Right kidney (tissue), 1 donor: ENCODE results near the gene XIRP1.
A peak's percentile ranks its signal among the peaks of the same experiment; 100 is the strongest.
"Not testable (repeated sequence)": the region's sequence is repeated elsewhere in the genome, so short reads cannot be mapped to it uniquely, and the experiment has no call there.

ENCODE experiments used
- DNase-seq: peaks from one replicate; pipeline ENCODE4 v3.0.0-alpha.2; 2016

XIRP1 gene

GRCh38 chr3:39186692-39187151 is 5.7 kb downstream of the XIRP1 start:
- no peak for DNase-seq

GRCh38 chr3:39185959-39186691 is 6.3 kb downstream of the XIRP1 start:
- no peak for DNase-seq

- no peak for DNase-seq
Measured at GRCh38 chr3:39185326-39185958, 7.0 kb downstream of the XIRP1 start.

- DNase-seq: no peak
Measured at GRCh38 chr3:39184968-39185285, 7.5 kb downstream of the XIRP1 start.

- no peak for DNase-seq
Measured at GRCh38 chr3:39184081-39184967, 8.1 kb downstream of the XIRP1 start.

- DNase-seq: no peak
Measured at GRCh38 chr3:39183211-39184080, 8.9 kb downstream of the XIRP1 start.

GRCh38 chr3:39181408-39182335 is 10.7 kb downstream of the XIRP1 start:
- no peak for DNase-seq

- DNase-seq: peak; percentile 74
Measured at GRCh38 chr3:39180546-39181346, 11.6 kb downstream of the XIRP1 start.

GRCh38 chr3:39180183-39180545 is 12.2 kb downstream of the XIRP1 start:
- no peak for DNase-seq

- no peak for DNase-seq
Measured at GRCh38 chr3:39178553-39178952, 13.8 kb downstream of the XIRP1 start.

- DNase-seq: peak; percentile 84
Measured at GRCh38 chr3:39177708-39178332, 14.6 kb downstream of the XIRP1 start.

- DNase-seq: no peak
Measured at GRCh38 chr3:39176025-39176714, 16.2 kb downstream of the XIRP1 start.

- DNase-seq: no peak
Measured at GRCh38 chr3:39173318-39174125, 18.9 kb downstream of the XIRP1 start.

GRCh38 chr3:39171860-39172259 is 20.5 kb downstream of the XIRP1 start:
- DNase-seq: no peak

- not testable (repeated sequence) for DNase-seq
Measured at GRCh38 chr3:39170877-39171276, 21.5 kb downstream of the XIRP1 start.

GRCh38 chr3:39170461-39170860 is 21.9 kb downstream of the XIRP1 start:
- DNase-seq: no peak

GRCh38 chr3:39169712-39170111 is 22.7 kb downstream of the XIRP1 start:
- no peak for DNase-seq

GRCh38 chr3:39168156-39168780 is 24.1 kb downstream of the XIRP1 start:
- DNase-seq: peak; percentile 0
